Measurements from ENCODE around the gene BTBD9.

The BTBD9 gene

DNA sequence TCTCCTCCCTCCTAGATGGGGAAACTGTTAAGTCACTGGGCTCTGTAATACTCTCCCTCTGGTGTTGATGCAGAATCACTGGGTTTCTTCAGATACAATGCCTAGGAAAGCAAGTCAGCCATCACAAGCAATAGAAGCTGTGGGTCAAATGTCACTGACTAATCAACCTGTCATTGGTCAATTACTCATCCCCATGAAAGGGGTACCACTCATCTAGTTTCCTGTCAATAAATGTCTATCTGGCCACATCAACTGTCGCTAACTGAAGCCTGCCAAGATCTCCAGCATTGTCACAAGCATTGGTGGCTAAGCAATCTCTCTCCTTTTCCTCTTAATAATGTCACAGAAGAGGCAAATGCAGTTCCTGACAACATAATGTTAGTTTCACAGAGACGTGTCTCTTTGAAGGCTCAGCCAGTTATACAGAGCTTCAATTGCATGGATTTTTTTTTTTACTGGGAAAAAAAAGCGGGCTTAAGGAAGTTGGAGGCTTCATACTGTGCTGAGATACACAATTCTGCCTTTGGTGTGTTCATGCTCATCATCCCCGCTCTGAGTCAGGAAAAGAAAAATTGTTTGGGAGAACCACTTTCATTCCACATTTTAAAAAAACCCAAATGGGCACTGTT lies 355.9 kb downstream of the BTBD9 start:
- peak; percentile 94 for DNase-seq (ENCODE audit: low spot score)

DNA sequence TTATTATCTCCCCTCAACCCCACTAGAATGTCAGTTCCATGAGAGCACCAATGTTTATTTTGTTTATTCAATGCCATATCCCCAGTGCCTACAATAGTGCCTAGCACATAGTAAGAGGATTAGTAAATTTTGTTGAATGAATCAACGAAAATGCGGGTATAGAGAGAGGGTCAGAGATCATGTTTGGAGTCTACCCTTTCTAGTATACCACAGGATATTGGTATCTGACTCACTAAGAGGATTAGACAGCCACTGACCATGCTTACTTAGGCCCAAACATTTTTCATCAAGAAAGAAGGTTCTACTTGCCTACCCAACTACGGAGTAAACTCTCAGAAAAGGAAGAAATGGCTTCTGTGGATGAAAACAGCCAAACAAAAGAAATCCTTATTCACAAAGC lies 356.8 kb downstream of the BTBD9 start:
- peak; percentile 19 for DNase-seq (ENCODE audit: low spot score)

DNA sequence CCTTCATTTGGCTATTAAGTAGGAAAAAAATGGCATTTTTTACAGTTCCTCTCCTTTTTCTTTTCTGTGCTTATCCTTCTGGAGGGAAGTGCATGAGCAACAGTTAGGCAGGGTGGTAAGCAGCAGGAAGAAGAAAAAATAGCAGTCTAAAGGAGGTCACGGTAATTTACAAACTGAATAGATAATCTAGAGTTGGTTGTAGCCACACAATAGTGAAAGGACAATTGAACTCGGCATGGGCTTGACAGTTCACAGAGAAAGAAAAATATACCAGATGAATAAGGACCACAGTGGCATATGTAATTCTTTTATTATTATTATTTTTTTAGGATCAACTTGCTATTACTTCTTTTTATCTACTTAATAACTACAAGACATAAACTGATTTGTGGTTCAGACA lies 358.6 kb downstream of the BTBD9 start:
- no peak for DNase-seq (ENCODE audit: low spot score)

DNA sequence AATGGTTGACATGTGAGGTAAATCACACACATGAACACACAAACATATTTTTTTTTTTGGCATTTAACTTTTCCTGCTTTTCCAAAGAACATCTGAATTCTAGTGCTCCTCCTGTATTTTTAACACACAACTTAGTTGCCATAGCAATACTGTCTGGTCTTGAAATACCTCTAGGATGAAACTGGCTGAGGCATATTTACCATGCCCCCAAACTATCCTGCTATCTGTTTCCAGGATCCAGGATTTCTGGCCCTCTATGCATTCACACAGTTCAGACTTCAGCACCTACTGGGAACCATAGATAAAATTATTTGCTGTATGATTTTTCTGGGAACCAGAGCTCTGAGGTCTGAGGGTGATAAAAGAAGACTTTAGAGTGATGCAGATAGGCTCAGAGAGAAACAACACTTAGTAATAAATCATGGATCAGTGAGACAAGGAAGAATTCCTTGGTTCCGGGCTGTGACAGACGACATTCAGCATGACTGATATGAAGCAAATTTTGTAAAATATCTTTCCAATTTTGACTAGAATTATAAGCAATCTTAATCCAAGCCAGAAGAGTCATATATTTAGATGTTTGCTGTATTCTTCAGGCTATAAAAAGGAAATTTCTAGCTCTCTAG lies 359.7 kb downstream of the BTBD9 start:
- no peak for DNase-seq (ENCODE audit: low spot score)

DNA sequence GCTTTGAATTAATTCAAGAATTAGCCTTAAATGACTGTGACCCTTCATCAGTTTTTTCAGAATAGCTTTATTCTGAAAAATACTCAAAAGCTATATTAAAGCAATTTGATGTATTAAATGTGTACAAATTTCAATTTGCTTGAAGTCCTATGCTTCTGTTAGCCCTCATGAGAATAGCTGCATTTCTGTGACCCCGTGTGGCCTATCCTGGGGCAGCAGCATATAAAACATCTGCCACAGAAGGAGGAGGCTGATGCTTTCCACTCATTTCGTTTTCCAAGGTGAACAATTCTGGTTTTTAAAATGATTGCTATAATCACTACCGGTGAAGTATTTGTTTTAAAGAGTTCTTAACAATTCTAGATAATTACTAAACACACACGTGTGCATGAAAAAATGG lies 360.3 kb downstream of the BTBD9 start:
- no peak for DNase-seq (ENCODE audit: low spot score)

DNA sequence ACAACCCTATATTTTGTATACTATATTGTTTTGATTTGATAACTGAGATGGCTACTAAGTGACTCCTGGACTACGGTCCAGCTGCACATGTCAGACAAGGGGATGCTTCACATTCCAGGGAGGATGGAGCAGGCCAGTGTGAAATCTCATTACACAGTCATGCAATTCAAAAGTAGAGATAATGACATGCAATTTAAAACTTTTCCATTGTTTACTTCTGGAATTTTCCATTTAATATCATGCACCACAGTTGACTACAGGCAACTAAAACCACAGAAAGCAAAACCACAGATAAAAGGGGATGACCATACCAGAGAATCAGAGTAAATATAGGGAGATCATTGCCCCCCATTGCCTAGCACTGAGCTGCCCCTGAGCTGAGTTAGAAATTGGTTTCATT lies 366.4 kb downstream of the BTBD9 start:
- no peak for DNase-seq (ENCODE audit: low spot score)

DNA sequence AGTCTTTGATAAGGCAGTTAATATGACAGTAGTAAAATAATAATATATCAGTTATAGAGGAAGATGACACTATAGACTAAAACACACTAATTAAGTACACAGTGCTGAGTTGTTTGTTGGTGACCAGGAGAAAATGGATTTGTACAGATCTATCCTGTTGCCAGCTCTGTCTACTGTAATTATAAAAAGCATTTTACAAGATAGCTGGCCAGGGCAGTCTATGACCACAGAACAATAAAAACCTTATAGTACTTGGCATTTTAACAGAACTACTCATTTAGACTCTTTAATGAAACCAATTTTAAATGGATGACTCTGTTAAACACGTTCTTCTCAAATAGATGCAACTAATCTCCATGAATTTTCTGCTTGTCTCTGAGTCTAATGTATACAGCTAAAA lies 367.5 kb downstream of the BTBD9 start:
- DNase-seq (ENCODE audit: low spot score): no peak

DNA sequence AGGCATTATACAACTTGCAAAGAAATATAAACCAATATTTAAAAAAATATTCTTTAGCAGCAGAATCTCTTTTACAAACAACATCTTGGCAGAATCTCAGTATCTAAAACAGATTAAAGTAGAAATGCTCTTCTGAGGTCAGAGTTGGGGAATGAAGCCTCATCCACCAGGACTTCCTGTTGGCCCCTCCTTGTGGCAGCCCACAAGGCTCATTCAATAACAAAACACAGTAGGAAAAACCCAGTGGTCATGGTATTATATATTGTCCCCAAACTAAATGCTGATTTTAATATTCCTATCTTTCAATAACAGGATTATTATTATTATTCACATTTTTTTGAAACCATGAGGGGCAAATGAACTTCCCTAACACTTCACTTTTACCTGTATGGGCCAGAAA lies 368.6 kb downstream of the BTBD9 start:
- DNase-seq (ENCODE audit: low spot score): no peak

DNA sequence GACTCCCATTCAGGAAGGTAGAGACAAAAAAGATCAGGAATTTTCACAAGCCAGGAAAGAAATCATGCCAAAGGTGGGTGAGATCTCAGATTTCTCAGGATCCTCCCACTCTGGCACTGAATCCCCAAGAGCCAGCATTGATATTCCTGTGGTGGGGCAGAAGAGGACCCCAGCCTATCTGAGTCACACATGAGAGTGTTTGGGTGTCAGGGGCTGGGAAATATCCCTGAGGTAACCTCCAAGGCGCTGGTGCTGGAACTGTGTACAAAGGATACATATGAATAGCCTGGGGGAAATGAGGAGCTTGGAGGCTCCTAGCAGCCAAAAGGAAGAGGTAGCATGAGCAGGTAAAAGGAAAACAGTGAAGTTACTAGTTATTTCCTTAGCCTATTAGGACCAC lies 369.4 kb downstream of the BTBD9 start:
- DNase-seq (ENCODE audit: low spot score): no peak

DNA sequence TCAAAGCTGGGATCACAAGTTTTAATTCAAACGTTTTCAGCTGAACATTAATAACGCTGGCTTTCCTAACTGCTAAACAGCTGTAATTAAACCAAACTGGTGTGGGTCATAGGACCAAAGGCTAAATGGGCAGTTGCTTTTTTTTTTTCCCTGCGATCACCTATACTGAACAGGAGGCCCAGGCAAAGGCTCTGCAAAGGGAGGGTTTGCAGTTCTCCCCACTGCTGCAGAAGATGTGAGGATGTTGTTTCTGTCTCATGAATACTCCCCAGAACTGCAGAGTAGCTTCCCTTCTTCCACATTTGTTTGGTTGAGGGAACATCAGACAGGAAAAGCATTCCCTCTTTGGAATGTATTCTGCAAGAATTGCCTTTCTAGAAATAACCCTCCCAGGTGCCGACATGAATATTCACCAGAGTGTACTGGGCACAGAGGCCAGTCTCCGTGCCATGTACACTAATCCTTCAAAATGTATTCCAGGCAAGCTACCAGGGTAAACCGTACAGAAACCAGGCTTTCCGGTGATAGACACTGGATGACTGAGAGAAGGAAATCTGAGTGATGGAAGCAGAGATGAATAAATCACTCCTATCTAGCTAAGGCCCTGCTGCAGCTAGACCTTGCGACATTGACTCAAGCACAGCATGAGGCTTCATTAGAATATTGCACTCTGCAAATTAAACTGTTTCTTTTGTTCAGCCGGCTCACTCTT lies 370.1 kb downstream of the BTBD9 start:
- DNase-seq (ENCODE audit: low spot score): no peak

DNA sequence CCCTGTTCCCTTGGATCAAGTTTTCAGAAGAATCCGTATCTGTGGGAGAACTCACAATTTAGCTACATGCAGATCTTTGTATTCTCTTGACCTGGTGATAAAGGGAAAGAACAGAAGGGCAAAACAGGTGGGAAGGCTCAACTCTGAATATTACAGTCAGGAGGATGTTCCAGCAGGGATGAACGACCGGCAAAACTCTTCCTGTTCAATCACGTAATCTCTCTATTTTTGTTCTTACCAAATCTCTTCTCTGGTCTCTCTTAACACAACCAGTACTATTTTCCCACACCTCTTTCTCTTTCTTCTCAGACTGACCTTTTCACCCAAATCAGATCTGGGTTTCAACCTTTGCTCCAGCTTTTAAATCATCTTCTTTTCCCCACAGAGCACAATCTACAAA lies 371.4 kb downstream of the BTBD9 start:
- DNase-seq (ENCODE audit: low spot score): no peak

DNA sequence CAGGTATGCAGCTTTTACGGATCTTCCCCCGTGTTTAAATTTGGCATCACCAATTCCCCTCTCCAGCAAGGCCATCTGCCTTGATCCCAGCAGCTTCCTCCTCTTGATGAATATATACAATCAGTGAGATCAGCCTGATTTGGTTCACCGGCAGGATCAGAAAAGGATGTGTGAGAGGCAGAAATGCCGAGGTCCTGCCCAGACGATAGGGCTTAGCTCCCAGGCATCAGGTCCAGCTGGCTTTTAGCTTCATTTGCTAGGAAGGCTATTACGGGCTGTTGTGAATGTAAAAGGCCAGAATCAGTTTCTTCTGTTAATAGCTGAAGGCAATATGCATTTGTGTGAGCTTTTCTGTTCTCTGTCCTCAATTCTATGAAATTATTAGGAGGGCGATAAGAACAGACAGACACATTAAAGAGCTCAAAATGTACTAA lies 372.8 kb downstream of the BTBD9 start:
- DNase-seq (ENCODE audit: low spot score): no peak

DNA sequence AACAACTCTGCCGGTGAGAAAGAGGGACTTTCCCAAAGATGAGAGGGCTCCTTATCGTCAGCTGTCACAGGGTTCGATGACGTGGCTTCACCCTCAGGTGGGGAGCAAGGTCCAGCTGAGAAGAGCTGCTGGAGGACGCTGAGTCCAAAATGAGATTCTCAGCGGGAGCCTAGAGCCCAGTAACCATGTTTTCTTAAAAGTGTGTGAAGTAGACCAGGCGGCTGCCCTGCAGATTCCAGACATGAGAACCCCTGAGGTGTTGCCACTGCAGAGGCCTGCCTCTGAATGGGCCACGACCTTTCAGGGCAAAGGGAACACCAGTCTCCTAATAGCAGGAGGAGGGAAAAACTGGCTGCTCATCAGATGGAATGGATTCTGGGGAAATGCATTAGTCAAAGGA lies 375.1 kb downstream of the BTBD9 start:
- DNase-seq (ENCODE audit: low spot score): peak; percentile 88

DNA sequence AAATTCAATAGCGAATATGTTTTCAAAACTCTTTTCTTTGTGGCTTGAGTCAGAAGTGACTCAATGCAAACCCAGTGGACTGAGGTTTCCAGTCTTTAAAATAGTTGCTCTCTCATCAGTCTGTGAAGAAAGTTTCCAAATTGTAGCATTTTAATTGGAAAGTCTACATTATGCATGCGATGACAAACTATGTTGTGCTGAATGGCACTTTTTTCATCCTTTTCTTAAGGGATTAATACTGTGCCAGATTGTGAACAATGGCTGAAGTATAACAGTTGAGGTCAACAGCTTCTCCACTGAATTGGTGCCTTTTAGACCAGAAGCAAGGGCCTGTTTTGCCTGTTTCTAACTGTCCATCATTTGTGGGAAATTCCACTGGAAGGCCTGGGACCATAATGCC lies 377.1 kb downstream of the BTBD9 start:
- DNase-seq (ENCODE audit: low spot score): peak; percentile 69

DNA sequence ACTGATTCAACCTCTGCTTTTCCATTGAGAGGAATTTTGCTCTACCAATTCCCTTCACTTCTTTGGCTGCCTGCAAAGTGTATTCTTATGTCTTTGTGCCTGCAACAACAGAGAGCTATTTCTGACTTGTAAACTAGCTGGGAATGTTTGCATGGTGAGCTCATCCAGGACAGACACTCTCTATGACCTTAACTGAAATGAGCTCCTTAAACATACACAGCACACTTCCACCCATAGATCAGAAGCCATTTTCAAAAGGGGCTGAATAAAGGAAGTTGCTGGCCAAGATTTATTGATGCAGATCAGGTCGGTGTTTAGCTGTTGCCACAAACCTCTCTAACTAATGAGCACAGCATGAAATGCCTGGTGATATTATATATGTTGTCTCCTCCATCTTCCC lies 377.7 kb downstream of the BTBD9 start:
- peak; percentile 89 for DNase-seq (ENCODE audit: low spot score)

DNA sequence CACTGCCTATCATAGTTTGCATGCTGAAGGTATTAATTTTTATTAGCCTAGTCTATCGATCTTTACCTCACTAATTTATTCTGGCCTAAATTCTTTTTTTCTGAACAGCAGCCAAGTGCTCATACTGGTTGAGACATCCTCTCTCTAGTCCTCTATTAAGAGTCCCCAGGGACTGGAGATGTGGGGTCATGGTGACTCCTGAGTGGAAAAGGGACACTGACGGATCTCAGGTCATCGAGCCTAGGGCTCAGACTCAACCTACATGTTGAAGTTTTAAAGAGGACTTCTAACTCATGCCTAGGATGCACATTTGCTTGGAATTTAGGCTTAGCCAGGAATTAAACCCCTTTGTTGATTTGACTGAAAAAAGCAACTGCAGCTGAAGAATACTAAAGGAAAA lies 378.1 kb downstream of the BTBD9 start:
- peak; percentile 16 for DNase-seq (ENCODE audit: low spot score)

DNA sequence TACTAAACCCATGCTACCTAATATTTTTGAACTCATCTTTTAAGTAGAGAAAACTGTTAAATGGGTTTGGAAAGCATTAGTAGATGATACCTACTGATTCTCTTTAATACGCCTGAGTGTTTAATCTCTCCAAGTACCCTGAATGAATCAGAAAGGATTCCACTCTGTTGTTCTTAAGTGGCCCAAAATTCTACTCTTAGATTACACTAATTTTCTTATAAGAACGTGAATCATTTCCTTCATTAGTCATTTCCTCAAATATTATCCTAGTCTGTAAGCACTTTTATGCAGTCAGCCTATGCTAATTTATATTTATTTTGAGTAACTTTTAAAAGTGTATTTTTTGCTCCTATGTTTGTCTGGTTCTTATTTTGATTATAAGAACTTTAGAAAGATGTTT lies 380.0 kb downstream of the BTBD9 start:
- peak; percentile 47 for DNase-seq (ENCODE audit: low spot score)

DNA sequence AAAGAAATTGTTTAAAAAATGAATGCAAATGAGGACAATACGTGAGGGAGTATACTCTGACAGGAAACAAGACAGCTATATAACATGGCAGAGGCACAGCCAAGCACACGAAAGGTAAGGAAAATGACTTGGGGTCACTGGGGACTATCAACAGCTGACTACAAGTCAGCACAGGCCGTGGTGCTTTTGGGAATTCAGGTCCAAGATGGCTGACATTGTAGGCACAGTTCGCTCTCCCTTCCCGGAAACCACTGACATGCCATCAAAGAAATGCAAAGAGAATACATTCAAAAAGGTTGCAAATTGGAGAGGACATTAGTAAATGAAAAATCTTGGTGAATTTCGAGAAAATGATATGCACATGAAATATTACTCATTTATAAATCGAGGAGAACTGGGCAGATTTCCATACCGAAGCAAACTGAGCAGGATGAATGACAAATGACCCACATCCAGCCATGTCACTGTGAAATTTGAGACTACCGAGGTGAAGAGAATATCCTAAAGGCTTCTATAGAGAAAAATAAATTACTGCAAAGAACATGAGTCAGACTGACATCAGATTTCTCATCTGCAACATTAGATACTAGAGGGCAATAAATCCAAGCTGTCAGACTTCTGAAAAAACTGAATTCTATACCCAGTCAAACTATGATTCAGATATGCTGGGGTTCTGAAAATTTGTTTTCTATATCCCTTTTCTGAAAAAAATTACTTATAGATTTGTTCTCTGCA lies 391.1 kb downstream of the BTBD9 start:
- DNase-seq (ENCODE audit: low spot score): no peak

DNA sequence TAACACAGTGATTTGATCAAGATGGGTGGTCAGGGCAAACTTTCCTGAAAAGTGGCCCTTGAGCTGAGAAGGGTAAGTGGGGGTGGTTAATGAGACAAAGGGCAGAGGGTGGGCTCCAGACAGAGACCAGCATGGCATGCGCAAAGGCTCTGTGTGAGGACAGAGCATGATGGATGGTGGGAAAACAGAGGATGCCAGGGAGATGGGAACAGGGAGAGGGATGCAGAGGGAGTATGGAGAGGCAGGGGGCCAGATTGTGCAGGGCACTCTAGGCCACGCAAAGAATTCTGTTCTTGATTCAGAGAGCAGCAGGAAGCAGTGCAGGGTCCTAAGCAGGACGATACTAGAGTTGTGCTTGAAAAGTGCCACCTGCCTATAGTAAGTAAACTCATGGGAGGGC lies 394.4 kb downstream of the BTBD9 start:
- DNase-seq (ENCODE audit: low spot score): no peak

DNA sequence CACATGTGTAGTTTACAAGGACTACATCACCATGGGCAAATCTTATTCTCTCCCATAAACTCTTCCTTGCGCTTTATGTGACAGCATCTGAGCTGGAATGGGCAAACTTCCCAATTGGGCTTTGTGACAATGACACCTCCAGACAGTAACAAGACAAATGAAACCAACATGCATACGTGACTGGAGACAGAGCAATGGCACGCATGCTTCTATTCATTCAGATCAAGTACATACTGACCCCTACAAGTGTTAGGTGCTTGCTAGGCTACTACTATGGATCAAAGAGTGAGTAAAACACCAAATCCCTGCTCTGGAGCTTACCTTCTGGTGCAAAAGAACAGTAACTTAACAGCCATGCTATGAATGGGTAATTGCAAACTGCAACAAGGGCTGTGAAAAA lies 394.9 kb downstream of the BTBD9 start:
- no peak for DNase-seq (ENCODE audit: low spot score)

DNA sequence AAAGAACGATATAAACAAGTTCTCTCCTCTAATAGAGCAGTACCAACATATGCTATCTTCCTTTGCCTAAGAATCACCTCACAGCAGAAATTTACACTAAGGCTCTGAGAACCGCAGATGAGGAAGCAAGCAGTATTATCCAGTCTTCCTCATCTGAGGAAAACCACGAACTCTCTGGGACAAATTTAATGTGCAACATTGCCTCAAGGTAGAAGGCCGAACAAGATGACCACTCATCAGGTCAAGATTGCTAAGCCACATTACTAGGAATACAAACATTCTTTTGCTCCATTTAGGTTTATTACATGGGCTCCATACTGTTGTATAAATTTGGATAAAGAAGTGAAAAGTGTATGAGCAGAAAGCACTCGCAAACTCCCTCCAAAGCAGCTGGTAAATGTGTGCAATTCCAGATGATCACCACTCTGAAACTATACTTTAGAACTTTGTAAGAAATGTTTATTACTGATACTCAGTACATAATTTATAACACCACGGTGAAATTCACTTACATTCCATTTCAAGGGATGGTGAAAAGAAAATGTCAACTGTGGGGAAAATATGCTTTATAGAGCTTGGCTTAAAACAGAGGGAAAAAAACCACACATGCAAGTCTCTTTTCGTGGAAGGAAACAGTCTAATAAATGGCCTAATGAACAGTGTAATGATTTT lies 398.4 kb downstream of the BTBD9 start:
- peak; percentile 11 for DNase-seq (ENCODE audit: low spot score)

DNA sequence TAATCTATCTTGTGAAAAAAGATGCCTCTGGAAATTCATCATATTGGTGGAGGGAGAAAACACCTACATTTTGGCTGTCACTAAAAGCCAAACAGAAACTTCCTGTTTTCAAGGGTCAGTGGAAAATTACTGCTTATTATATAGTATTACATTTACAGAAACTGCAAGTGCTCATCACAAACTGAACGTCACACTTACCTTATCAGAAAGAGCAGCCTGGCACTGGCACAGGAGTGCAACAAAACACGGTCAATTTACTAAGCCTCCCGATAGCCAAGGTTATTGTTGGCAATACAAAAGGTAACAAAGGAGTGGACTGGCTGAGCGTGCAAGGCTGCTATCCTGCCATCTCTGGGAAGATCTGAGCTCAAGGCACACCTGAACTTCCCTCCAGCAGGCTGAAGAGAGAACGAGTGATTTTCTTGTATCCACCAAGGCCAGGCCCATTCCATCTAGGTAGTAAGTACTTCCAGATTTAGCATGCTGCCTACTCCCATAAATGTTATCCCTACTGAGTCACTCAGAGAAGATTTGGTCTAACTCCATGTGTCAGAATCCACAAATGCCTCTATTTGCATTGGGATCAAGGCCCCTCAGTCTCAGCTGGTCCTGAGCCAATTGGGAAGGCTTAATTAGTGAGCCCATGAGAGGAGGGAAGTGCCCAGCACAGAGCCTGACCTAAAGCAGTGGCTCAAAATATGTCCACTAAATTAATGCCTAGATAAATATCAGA lies 399.8 kb downstream of the BTBD9 start:
- DNase-seq (ENCODE audit: low spot score): peak; percentile 44

Data from kidney tubule cell (primary cell).